ENCODE data around the gene SLX9.

SLX9 gene

DNA sequence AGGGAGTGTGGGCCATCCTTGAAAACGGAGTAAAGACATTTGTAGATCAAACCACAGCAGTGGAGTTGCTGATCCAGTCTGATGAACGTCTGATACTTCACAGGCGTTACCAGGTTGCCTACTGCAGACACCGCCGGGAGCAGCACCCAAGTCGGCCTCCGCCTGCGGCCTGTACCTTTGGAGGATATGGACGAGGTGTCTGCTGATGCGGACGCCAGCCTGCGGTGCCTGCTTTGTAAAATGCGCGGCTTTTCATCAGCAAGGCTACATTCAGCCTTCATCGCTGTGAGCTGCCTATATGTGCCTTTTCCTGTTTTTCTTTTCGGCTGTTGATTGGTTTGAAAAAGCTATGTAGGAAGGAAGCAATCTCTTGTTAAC is 16.0 kb downstream of the SLX9 start:
- H3K9me3 ChIP-seq (ENCODE audit: control insufficient read depth, insufficient read depth, low read length), result no peaks in the 10 kb centered on the region
- no peaks in the 10 kb centered on the region for H3K4me1 ChIP-seq (ENCODE audit: control insufficient read depth, insufficient read depth, low read length)
- no peaks in the 10 kb centered on the region for H3K27me3 ChIP-seq (ENCODE audit: control insufficient read depth, insufficient read depth, low read length)
- DNase-seq (ENCODE audit: low read depth, low spot score), result no peak
- no peak overlapping the region for H3K4me3 ChIP-seq (ENCODE audit: low read length)
- H3K36me3 ChIP-seq (ENCODE audit: control insufficient read depth, insufficient read depth, low read length), result peaks cover 53% of the 10 kb centered on the region
- no CpG with 5 or more reads among the region's 16 CpGs for WGBS (ENCODE audit: insufficient coverage, insufficient read length)
- H3K27ac ChIP-seq (ENCODE audit: low read length), result no peak overlapping the region

GRCh38 chr21:44956356-44957046 is 16.7 kb downstream of the SLX9 start:
- Histone ChIP-seq H3K9me3 (ENCODE audit: control insufficient read depth, insufficient read depth, low read length) (no peaks in the 10 kb centered on the region), H3K27ac (ENCODE audit: low read length) (no peak overlapping the region), H3K36me3 (ENCODE audit: control insufficient read depth, insufficient read depth, low read length) (peaks cover 48% of the 10 kb centered on the region), H3K4me1 (ENCODE audit: control insufficient read depth, insufficient read depth, low read length) (no peaks in the 10 kb centered on the region), H3K27me3 (ENCODE audit: control insufficient read depth, insufficient read depth, low read length) (no peaks in the 10 kb centered on the region), H3K4me3 (ENCODE audit: low read length) (no peak overlapping the region)
- no CpG with 5 or more reads among the region's 35 CpGs for WGBS (ENCODE audit: insufficient coverage, insufficient read length)
- no peak for DNase-seq (ENCODE audit: low read depth, low spot score)

- Histone ChIP-seq H3K4me1 (ENCODE audit: control insufficient read depth, insufficient read depth, low read length) (no peaks in the 10 kb centered on the region), H3K4me3 (ENCODE audit: low read length) (no peak overlapping the region), H3K9me3 (ENCODE audit: control insufficient read depth, insufficient read depth, low read length) (no peaks in the 10 kb centered on the region), H3K36me3 (ENCODE audit: control insufficient read depth, insufficient read depth, low read length) (peaks cover 47% of the 10 kb centered on the region), H3K27me3 (ENCODE audit: control insufficient read depth, insufficient read depth, low read length) (no peaks in the 10 kb centered on the region), H3K27ac (ENCODE audit: low read length) (no peak overlapping the region)
- no CpG with 5 or more reads among the region's 22 CpGs for WGBS (ENCODE audit: insufficient coverage, insufficient read length)
- DNase-seq (ENCODE audit: low read depth, low spot score), result no peak
Measured at GRCh38 chr21:44957047-44957831, 17.4 kb downstream of the SLX9 start.

- H3K27ac ChIP-seq (ENCODE audit: low read length), result no peak overlapping the region
- H3K9me3 ChIP-seq (ENCODE audit: control insufficient read depth, insufficient read depth, low read length), result no peaks in the 10 kb centered on the region
- no CpG with 5 or more reads among the region's 26 CpGs for WGBS (ENCODE audit: insufficient coverage, insufficient read length)
- H3K4me1 ChIP-seq (ENCODE audit: control insufficient read depth, insufficient read depth, low read length), result no peaks in the 10 kb centered on the region
- no peak overlapping the region for H3K4me3 ChIP-seq (ENCODE audit: low read length)
- no peaks in the 10 kb centered on the region for H3K27me3 ChIP-seq (ENCODE audit: control insufficient read depth, insufficient read depth, low read length)
- peaks cover 51% of the 10 kb centered on the region for H3K36me3 ChIP-seq (ENCODE audit: control insufficient read depth, insufficient read depth, low read length)
- no peak for DNase-seq (ENCODE audit: low read depth, low spot score)
Measured at GRCh38 chr21:44957901-44958451, 18.1 kb downstream of the SLX9 start.

DNA sequence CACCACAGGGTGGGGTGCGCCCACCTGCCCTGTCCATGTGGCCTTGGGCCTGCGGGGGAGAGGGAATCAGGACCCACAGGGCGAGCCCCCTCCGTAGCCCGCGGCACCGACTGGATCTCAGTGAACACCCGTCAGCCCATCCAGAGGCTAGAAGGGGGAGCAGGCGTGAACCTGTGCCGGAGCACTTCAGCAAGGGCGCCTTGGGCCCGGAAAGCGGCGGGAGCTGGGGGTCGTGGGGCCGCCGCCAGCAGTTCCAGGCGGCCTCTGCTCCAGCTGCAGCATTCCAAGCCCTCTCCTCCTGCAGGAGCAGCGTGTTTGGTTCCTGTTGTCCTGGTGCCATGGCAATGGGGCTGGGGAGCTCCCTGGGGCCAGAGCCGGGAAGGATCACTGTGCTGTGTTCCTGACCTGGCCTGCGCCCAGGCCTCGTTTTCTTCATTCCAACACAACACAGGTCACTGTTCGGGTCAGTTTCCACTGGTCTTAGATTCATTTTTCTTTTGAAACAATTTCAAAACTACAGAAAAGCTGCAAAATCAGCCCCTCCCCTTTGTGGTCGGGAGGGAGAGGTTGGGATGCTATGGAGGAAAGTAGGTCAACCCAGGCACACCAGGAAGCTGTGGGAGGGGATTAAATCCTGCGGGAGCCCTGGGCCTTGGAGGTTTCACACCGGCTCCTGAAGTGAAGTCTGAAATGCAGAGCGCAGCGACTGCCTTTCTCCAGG is 18.8 kb downstream of the SLX9 start:
- no peak for DNase-seq (ENCODE audit: low read depth, low spot score)
- Histone ChIP-seq H3K27me3 (ENCODE audit: control insufficient read depth, insufficient read depth, low read length) (no peaks in the 10 kb centered on the region), H3K27ac (ENCODE audit: low read length) (no peak overlapping the region), H3K4me1 (ENCODE audit: control insufficient read depth, insufficient read depth, low read length) (no peaks in the 10 kb centered on the region), H3K9me3 (ENCODE audit: control insufficient read depth, insufficient read depth, low read length) (no peaks in the 10 kb centered on the region), H3K36me3 (ENCODE audit: control insufficient read depth, insufficient read depth, low read length) (peaks cover 51% of the 10 kb centered on the region), H3K4me3 (ENCODE audit: low read length) (no peak overlapping the region)
- no CpG with 5 or more reads among the region's 28 CpGs for WGBS (ENCODE audit: insufficient coverage, insufficient read length)

- no peak overlapping the region for H3K27ac ChIP-seq (ENCODE audit: low read length)
- peaks cover 43% of the 10 kb centered on the region for H3K36me3 ChIP-seq (ENCODE audit: control insufficient read depth, insufficient read depth, low read length)
- no CpG with 5 or more reads among the region's 26 CpGs for WGBS (ENCODE audit: insufficient coverage, insufficient read length)
Measured at GRCh38 chr21:44959376-44960091, 19.7 kb downstream of the SLX9 start.

GRCh38 chr21:44960141-44961092 is 20.6 kb downstream of the SLX9 start:
- WGBS (ENCODE audit: insufficient coverage, insufficient read length), result no CpG with 5 or more reads among the region's 23 CpGs
- Histone ChIP-seq H3K27ac (ENCODE audit: low read length) (no peak overlapping the region), H3K27me3 (ENCODE audit: control insufficient read depth, insufficient read depth, low read length) (no peaks in the 10 kb centered on the region), H3K9me3 (ENCODE audit: control insufficient read depth, insufficient read depth, low read length) (no peaks in the 10 kb centered on the region), H3K36me3 (ENCODE audit: control insufficient read depth, insufficient read depth, low read length) (peaks cover 39% of the 10 kb centered on the region), H3K4me3 (ENCODE audit: low read length) (no peak overlapping the region), H3K4me1 (ENCODE audit: control insufficient read depth, insufficient read depth, low read length) (no peaks in the 10 kb centered on the region)
- no peak for DNase-seq (ENCODE audit: low read depth, low spot score)

More at GRCh38 chr21:44959376-44960091, 19.7 kb downstream of the SLX9 start:
- Histone ChIP-seq H3K27me3 (ENCODE audit: control insufficient read depth, insufficient read depth, low read length) (no peaks in the 10 kb centered on the region), H3K9me3 (ENCODE audit: control insufficient read depth, insufficient read depth, low read length) (no peaks in the 10 kb centered on the region), H3K4me1 (ENCODE audit: control insufficient read depth, insufficient read depth, low read length) (no peaks in the 10 kb centered on the region), H3K4me3 (ENCODE audit: low read length) (no peak overlapping the region)
- no peak for DNase-seq (ENCODE audit: low read depth, low spot score)

DNA sequence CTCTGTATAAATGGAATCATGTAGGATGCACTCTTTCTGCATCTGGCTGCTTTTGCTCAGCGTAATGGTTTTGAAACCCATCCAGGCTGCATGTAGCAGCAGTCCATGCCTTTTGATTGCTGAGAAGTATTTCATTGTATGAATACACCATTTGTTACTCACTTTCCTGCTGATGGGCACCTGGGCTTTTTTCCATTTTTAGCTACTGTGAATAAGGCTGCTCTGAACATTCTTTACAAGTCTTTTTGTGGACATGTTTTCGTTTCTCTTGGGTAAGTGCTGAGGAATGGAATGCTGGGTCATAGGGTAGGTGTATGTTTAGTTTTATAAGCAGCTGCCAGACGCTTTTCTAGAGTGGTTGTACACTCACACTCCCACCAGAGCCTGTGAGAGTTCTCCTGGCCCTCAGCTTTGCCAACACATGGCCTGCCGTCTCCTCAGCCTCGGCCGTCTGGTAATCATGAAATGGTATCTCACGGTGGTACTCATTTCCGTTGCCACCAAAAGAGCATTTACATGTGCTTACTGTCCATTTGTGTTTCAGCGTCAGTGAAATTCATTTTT is 22.7 kb downstream of the SLX9 start:
- no peaks in the 10 kb centered on the region for H3K9me3 ChIP-seq (ENCODE audit: control insufficient read depth, insufficient read depth, low read length)
- H3K27me3 ChIP-seq (ENCODE audit: control insufficient read depth, insufficient read depth, low read length), result no peaks in the 10 kb centered on the region
- WGBS (ENCODE audit: insufficient coverage, insufficient read length), result no CpG with 5 or more reads among the region's 9 CpGs
- H3K27ac ChIP-seq (ENCODE audit: low read length), result no peak overlapping the region
- no peaks in the 10 kb centered on the region for H3K4me1 ChIP-seq (ENCODE audit: control insufficient read depth, insufficient read depth, low read length)
- H3K4me3 ChIP-seq (ENCODE audit: low read length), result no peak overlapping the region
- DNase-seq (ENCODE audit: low read depth, low spot score), result no peak
- peaks cover 33% of the 10 kb centered on the region for H3K36me3 ChIP-seq (ENCODE audit: control insufficient read depth, insufficient read depth, low read length)

DNA sequence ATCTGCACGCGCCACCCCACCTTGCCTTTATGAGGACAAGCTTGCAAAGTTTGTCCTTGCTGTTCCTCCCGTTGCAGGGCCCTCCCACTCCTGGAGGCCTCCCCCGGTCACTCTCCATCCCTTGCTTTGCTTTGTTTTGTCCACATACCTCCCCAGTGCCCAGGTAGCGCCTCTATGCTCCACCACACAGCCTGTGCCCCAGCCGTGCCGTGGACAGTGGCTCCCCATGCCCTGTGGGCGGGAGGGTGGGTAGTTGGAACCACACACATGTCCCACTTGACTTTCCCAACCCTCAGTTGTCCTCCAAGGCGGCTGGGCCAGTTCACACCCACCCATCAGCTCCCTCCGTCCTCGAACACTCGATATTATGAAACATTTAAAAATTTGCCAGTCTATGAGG is 24.6 kb downstream of the SLX9 start:
- peaks cover 35% of the 10 kb centered on the region for H3K36me3 ChIP-seq (ENCODE audit: control insufficient read depth, insufficient read depth, low read length)
- H3K4me3 ChIP-seq (ENCODE audit: low read length), result no peak overlapping the region
- no peaks in the 10 kb centered on the region; the same call in 1 of the 2 replicates for H3K4me1 ChIP-seq (ENCODE audit: control insufficient read depth, insufficient read depth, low read length)
- no peaks in the 10 kb centered on the region for H3K27me3 ChIP-seq (ENCODE audit: control insufficient read depth, insufficient read depth, low read length)
- DNase-seq (ENCODE audit: low read depth, low spot score), result no peak
- no peaks in the 10 kb centered on the region for H3K9me3 ChIP-seq (ENCODE audit: control insufficient read depth, insufficient read depth, low read length)
- WGBS (ENCODE audit: insufficient coverage, insufficient read length), result no CpG with 5 or more reads among the region's 12 CpGs
- H3K27ac ChIP-seq (ENCODE audit: low read length), result no peak overlapping the region
